Lower lobe of right lung (tissue), 2 donors: ENCODE measurements around the gene ANK3. TPM values are rescaled to one million over a fixed set of nuclear protein-coding genes. Genes with fewer than 3 reads are reported as not detected.

Experiments used
- ATAC-seq, 2 donors: fragments of 200-7000 bp; cut with Tn5 transposase; one replicate each; pipeline ENCODE4 v1.9.1; 2020 to 2022; ENCODE audit warnings: mild to moderate bottlenecking in 2 of 2, moderate library complexity in 2 of 2
- DNase-seq: peaks from one replicate; pipeline ENCODE4 v3.0.0-alpha.2; 2020
- H3K27ac ChIP-seq: fragments of 200-600 bp; one replicate; pipeline ENCODE4 v1.8.0; 2022
- H3K27me3 ChIP-seq: fragments of 200-600 bp; one replicate; pipeline ENCODE4 v1.8.0; 2022; ENCODE audit warnings: low read depth
- H3K36me3 ChIP-seq: fragments of 200-600 bp; one replicate; pipeline ENCODE4 v1.8.0; 2022; ENCODE audit warnings: mild to moderate bottlenecking
- H3K4me1 ChIP-seq: fragments of 200-600 bp; one replicate; pipeline ENCODE4 v1.8.0; 2022
- H3K4me3 ChIP-seq: fragments of 200-600 bp; one replicate; pipeline ENCODE4 v1.8.0; 2022; ENCODE audit warnings: mild to moderate bottlenecking
- H3K9me3 ChIP-seq: fragments of 200-600 bp; one replicate; pipeline ENCODE4 v1.8.0; 2022
- CTCF ChIP-seq: fragments of 200-600 bp; IDR thresholded peaks from one replicate; pipeline ENCODE4 v1.8.0; 2022; ENCODE audit warnings: antibody characterized with exemption, mild to moderate bottlenecking
- intact Hi-C: fragments of 100-400 bp; cut with DNase I; formaldehyde crosslinking; loops from one replicate; pipeline ENCODE4 v1.11.0; 2022
- total RNA-seq: library from RNA; stranded (reverse); fragmentation: NEBNext Ultra II Directional; extraction: Animal tissue kit (Norgen Biotek cat#: 25700); gene quantifications from one replicate; pipeline ENCODE4 v1.2.1, GENCODE V29; 2021
- donor health status: DM: no; HTN: yes; CAD: no; lungs with severe emphysema.

Gene ANK3
- total RNA-seq, 1 donor from 2014 or later: 75.9 TPM

GRCh38 chr10:60271319-60272040, 118.2 kb downstream of the ANK3 start:
- Histone ChIP-seq H3K36me3 (no peaks in the 10 kb centered on the region), H3K27ac (no peak overlapping the region), H3K27me3 (no peaks in the 10 kb centered on the region), H3K9me3 (no peaks in the 10 kb centered on the region), H3K4me1 (no peaks in the 10 kb centered on the region), H3K4me3 (no peak overlapping the region)
- intact Hi-C loops: no loop called here
- ATAC-seq (peak in 1 of 2 donors; percentile 39), DNase-seq (no peak)
- TF ChIP-seq CTCF: no peak

GRCh38 chr10:60270426-60270825, 119.2 kb downstream of the ANK3 start:
- H3K27ac ChIP-seq: no peak overlapping the region
- H3K9me3 ChIP-seq: no peaks in the 10 kb centered on the region
- no peak overlapping the region for H3K4me3 ChIP-seq
- DNase-seq (no peak), ATAC-seq (no peak)
- H3K27me3 ChIP-seq: no peaks in the 10 kb centered on the region
- no peaks in the 10 kb centered on the region for H3K4me1 ChIP-seq
- no peaks in the 10 kb centered on the region for H3K36me3 ChIP-seq
- intact Hi-C loops: no loop called here
- no peak for TF ChIP-seq CTCF

DNA sequence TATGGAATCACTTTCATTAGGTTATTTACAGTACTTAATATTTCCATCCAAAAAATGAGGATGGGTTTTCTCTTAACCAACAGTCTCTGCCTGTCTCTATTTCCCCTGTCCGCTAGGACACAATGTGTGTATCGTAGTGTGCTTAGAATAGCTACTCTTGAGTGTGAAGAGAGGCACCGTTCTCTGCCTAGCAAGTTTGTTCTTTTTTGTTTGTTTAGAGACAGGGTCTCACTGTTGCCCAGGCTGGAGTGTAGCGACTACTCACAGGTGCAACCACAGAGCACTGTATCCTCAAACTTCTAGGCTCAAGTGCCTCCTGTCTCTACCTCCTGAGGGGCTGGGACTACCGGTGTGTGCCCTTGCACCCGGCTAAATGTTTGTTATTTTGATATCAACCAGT, 121.9 kb downstream of the ANK3 start:
- Histone ChIP-seq H3K27ac (no peak overlapping the region), H3K9me3 (no peaks in the 10 kb centered on the region), H3K36me3 (peaks cover 8% of the 10 kb centered on the region), H3K27me3 (no peaks in the 10 kb centered on the region), H3K4me3 (no peak overlapping the region), H3K4me1 (no peaks in the 10 kb centered on the region)
- ATAC-seq: peak in 1 of 2 donors; percentile 26
- intact Hi-C loops: no loop called here
- no peak for DNase-seq
- no peak for TF ChIP-seq CTCF

DNA sequence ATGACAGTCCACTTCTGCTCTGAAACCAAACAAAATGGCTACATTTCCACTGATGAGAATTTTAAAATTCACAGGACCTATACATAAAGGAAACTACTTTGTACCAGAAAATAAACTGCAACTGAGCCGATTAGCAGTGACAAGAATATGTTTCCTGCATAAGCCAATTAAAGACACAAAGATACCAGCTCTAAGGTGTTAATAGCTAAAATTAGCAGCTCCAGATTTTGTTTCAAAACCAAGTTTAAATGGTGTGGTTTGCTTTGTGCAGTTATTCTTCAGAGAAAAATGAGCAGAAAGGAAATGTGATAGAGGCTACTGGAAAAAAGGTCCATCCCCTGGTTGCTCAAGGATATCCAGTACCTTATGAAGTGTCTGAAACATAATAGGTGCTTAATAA, 123.2 kb downstream of the ANK3 start:
- no peak overlapping the region for H3K4me3 ChIP-seq
- DNase-seq (no peak), ATAC-seq (no peak)
- intact Hi-C loops: no loop called here
- no peak overlapping the region for H3K27ac ChIP-seq
- TF ChIP-seq CTCF: no peak
- no peaks in the 10 kb centered on the region for H3K9me3 ChIP-seq
- peaks cover 10% of the 10 kb centered on the region for H3K36me3 ChIP-seq
- H3K27me3 ChIP-seq: no peaks in the 10 kb centered on the region
- H3K4me1 ChIP-seq: no peaks in the 10 kb centered on the region

DNA sequence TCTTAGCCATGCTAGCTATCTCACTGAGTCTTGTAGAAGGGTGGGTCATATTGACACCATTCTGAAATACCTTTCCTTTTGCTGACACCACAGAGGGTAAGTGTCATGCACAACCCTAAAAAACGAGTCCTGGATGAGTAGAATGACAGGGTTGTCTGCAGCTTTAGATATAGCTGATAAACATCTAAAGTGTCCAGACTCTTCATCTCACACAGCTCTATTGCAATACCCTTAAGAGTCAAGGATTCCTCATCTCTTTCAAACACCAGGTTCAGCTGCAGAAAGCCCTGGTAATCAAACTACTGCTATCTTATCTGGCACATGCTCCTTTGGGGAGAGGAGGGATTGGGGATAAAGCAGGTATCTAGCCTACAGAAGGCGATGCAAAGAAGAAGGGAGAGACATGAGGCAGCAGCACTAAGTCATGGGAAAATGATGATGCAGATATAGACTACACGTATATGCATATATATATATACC, 127.0 kb downstream of the ANK3 start:
- DNase-seq (no peak), ATAC-seq (no peak)
- Histone ChIP-seq H3K9me3 (no peaks in the 10 kb centered on the region), H3K36me3 (peaks cover 15% of the 10 kb centered on the region), H3K4me3 (no peak overlapping the region), H3K27me3 (no peaks in the 10 kb centered on the region), H3K4me1 (no peaks in the 10 kb centered on the region), H3K27ac (no peak overlapping the region)
- TF ChIP-seq CTCF: no peak
- intact Hi-C loops: no loop called here
